Measurements from ENCODE around the gene LAMC2. TPM values are rescaled to one million over a fixed set of nuclear protein-coding genes. Genes with fewer than 3 reads are reported as not detected.

Gene LAMC2
- total RNA-seq, 4 donors from 2014 or later, result 11.2 to 32.6 (median 14.9) TPM

DNA sequence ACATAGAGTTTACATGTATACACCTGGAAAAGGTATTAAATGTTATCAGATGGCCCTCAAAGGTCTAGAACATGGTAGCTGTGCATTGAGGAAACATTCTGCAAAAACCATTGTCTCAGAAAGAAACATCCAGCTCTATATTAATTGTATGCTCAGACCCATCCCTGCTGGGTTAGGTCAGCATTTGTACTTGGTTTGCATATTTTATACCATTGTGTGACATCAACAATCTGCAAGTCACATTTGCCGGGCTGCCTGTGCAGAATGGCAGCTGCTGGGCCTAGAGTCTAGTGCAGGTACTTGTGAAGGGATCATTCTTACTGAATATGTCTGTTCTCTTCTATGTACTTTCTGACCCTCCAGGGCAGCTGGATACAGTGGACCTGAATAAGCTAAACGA is 43.9 kb upstream of the LAMC2 start:
- DNase-seq (ENCODE audit: extremely low spot score), result no peak
- Histone ChIP-seq H3K9me3 (no peaks in the 10 kb centered on the region), H3K4me1 (peaks cover 29 to 75% (median 70%) of the 10 kb centered on the region in 4 donors), H3K36me3 (peaks cover 2 to 65% (median 31%) of the 10 kb centered on the region in 4 donors), H3K27ac (replicated peaks in 1 of 4) (peak overlapping the region; percentile 78 to 81 (median 80)), H3K27me3 (no peaks in the 10 kb centered on the region), H3K4me3 (no peak overlapping the region)
- WGBS, result 67% methylated on average over 2 of the region's 2 CpGs
- TF ChIP-seq, protein P1, sequence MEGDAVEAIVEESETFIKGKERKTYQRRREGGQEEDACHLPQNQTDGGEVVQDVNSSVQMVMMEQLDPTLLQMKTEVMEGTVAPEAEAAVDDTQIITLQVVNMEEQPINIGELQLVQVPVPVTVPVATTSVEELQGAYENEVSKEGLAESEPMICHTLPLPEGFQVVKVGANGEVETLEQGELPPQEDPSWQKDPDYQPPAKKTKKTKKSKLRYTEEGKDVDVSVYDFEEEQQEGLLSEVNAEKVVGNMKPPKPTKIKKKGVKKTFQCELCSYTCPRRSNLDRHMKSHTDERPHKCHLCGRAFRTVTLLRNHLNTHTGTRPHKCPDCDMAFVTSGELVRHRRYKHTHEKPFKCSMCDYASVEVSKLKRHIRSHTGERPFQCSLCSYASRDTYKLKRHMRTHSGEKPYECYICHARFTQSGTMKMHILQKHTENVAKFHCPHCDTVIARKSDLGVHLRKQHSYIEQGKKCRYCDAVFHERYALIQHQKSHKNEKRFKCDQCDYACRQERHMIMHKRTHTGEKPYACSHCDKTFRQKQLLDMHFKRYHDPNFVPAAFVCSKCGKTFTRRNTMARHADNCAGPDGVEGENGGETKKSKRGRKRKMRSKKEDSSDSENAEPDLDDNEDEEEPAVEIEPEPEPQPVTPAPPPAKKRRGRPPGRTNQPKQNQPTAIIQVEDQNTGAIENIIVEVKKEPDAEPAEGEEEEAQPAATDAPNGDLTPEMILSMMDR (IDR thresholded peaks at IDR 0.05), result no peak
- no peak for TF ChIP-seq EP300 (IDR thresholded peaks at IDR 0.05)
- no peak for TF ChIP-seq POLR2AphosphoS5 (IDR thresholded peaks at IDR 0.05)
- no peak for TF ChIP-seq POLR2A (IDR thresholded peaks at IDR 0.05; ENCODE audit: low read depth)
- intact Hi-C loops (cut with DNase I), result loop anchor here (5.0 kb wide), 2 partner anchors 45 to 90 kb away; partner anchors contain the start of gene LAMC2

DNA sequence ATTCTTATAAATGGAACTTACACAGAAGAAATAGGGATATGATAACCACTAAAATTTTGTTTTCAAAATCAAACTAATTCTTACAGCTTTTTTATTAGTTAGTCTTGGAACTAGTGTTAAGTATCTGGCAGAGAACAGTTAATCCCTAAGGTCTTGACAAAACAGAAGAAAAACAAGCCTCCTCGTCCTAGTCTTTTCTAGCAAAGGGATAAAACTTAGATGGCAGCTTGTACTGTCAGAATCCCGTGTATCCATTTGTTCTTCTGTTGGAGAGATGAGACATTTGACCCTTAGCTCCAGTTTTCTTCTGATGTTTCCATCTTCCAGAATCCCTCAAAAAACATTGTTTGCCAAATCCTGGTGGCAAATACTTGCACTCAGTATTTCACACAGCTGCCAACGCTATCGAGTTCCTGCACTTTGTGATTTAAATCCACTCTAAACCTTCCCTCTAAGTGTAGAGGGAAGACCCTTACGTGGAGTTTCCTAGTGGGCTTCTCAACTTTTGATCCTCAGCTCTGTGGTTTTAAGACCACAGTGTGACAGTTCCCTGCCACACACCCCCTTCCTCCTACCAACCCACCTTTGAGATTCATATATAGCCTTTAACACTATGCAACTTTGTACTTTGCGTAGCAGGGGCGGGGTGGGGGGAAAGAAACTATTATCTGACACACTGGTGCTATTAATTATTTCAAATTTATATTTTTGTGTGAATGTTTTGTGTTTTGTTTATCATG is 42.3 kb upstream of the LAMC2 start:
- Histone ChIP-seq H3K4me1 (peaks cover 20 to 76% (median 71%) of the 10 kb centered on the region in 4 donors), H3K36me3 (peaks cover 0 to 50% (median 23%) of the 10 kb centered on the region in 4 donors), H3K27me3 (no peaks in the 10 kb centered on the region), H3K9me3 (no peaks in the 10 kb centered on the region), H3K27ac (replicated peaks in 1 of 4) (peak overlapping the region; percentile 78 to 81 (median 80)), H3K4me3 (no peak overlapping the region)
- 75% methylated on average over 7 of the region's 7 CpGs for WGBS
- TF ChIP-seq POLR2AphosphoS5 (IDR thresholded peaks at IDR 0.05), result peak in 1 of 2 donors; percentile 25
- TF ChIP-seq, protein P1 (IDR thresholded peaks at IDR 0.05), result no peak
- TF ChIP-seq POLR2A (IDR thresholded peaks at IDR 0.05; ENCODE audit: low read depth), result no peak
- no peak for TF ChIP-seq EP300 (IDR thresholded peaks at IDR 0.05)
- no peak for DNase-seq (ENCODE audit: extremely low spot score)
- intact Hi-C loops (cut with DNase I), result loop anchor here (5.0 kb wide), 2 partner anchors 44 to 89 kb away; partner anchors contain the start of gene LAMC2

DNA sequence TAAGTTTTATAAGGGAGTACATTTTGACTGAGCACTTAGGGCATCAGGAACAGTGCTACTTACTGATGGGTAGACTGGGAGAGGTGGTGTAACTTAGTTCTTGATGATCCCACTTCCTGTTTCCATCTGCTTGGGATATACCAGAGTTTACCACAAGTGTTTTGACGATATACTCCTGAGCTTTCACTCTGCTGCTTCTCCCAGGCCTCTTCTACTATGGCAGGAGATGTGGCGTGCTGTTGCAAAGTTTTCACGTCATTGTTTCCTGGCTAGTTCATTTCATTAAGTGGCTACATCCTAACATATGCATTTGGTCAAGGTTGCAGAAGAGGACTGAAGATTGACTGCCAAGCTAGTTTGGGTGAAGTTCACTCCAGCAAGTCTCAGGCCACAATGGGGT is 41.3 kb upstream of the LAMC2 start:
- TF ChIP-seq, protein P1 (IDR thresholded peaks at IDR 0.05), result no peak
- TF ChIP-seq EP300 (IDR thresholded peaks at IDR 0.05), result no peak
- no peak for TF ChIP-seq POLR2AphosphoS5 (IDR thresholded peaks at IDR 0.05)
- no peak for TF ChIP-seq POLR2A (IDR thresholded peaks at IDR 0.05; ENCODE audit: low read depth)
- WGBS, result 75% methylated on average over 3 of the region's 3 CpGs
- Histone ChIP-seq H3K27ac (replicated peaks in 1 of 4) (peak overlapping the region; percentile 78 to 81 (median 80)), H3K36me3 (peaks cover 0 to 44% (median 22%) of the 10 kb centered on the region in 4 donors), H3K4me1 (peaks cover 15 to 71% (median 67%) of the 10 kb centered on the region in 4 donors), H3K9me3 (no peaks in the 10 kb centered on the region), H3K4me3 (no peak overlapping the region), H3K27me3 (no peaks in the 10 kb centered on the region)
- no peak for DNase-seq (ENCODE audit: extremely low spot score)
- intact Hi-C loops (cut with DNase I), result loop anchor here (5.0 kb wide), 2 partner anchors 43 to 88 kb away; partner anchors contain the start of gene LAMC2

DNA sequence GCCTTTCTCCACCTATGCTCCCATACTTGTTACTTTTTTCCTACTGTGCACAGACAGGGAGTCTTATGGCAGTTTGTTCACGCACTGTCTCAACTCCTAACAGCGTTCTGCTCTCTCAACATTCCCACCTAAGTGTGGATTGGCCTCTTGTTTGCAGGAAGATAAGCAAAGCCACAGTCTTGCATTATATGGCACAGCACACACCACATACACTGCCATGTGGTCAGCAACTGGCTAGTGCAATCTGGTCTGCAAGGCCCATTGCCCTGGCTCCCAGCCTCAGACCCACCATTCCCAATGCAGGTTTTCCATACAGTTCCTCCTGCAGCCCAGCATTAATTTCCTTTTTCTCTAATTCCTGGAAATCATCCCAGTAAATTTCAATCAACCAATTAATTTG is 38.3 kb upstream of the LAMC2 start:
- H3K4me1 ChIP-seq, result peaks cover 8 to 42% (median 40%) of the 10 kb centered on the region in 4 donors

More for the DNA sequence above, 38.3 kb upstream of the LAMC2 start:
- no peak overlapping the region for H3K4me3 ChIP-seq
- no peaks in the 10 kb centered on the region for H3K9me3 ChIP-seq
- 52% methylated on average over 2 of the region's 2 CpGs for WGBS
- DNase-seq (ENCODE audit: extremely low spot score), result no peak
- peaks cover 0 to 17% (median 8%) of the 10 kb centered on the region in 4 donors for H3K36me3 ChIP-seq
- TF ChIP-seq POLR2AphosphoS5 (IDR thresholded peaks at IDR 0.05), result no peak
- no peak for TF ChIP-seq EP300 (IDR thresholded peaks at IDR 0.05)
- no peak for TF ChIP-seq POLR2A (IDR thresholded peaks at IDR 0.05; ENCODE audit: low read depth)
- TF ChIP-seq, protein P1 (IDR thresholded peaks at IDR 0.05), result no peak
- intact Hi-C loops (cut with DNase I), result no loop called here
- H3K27me3 ChIP-seq, result no peaks in the 10 kb centered on the region
- H3K27ac ChIP-seq (replicated peaks in 1 of 4), result peak overlapping the region; percentile 58 to 72 (median 66)

Measured in esophagus muscularis mucosa (tissue), 4 donors.